ENCODE data around the gene BMP2K. TPM values are rescaled to one million over a fixed set of nuclear protein-coding genes. Genes with fewer than 3 reads are reported as not detected.

The BMP2K gene
- total and polyA plus RNA-seq, 2 of the 8 experiments (the other 6 are each of a cell fraction or from before 2014, with no cell fraction given): 15.6 to 24.1 TPM

GRCh38 chr4:78775303-78776078, 659 bp upstream of the BMP2K start (continued):
- TF ChIP-seq PHF8 (conservative IDR thresholded peaks at IDR 0.05; ENCODE audit: low read depth, low read length) (peak; percentile 97), EGR1 (IDR thresholded peaks at IDR 0.05; ENCODE audit: borderline replicate concordance, low read depth, low read length) (no peak), SP2 (IDR thresholded peaks at IDR 0.05; ENCODE audit: low read length) (no peak), SIX5 (IDR thresholded peaks at IDR 0.05; ENCODE audit: low read depth, low read length) (no peak), SAP30 (IDR thresholded peaks at IDR 0.05; ENCODE audit: insufficient read depth, insufficient replicate concordance, low read length) (no peak), RXRA (IDR thresholded peaks at IDR 0.05; ENCODE audit: insufficient read depth, low read depth, low read length) (no peak), BRCA1 (IDR thresholded peaks at IDR 0.05; ENCODE audit: low read depth, low read length) (no peak), CTCF (IDR thresholded peaks at IDR 0.05; ENCODE audit: control extremely low read depth in 1 of 3, insufficient read depth in 1 of 3, low read depth in 1 of 3, low read length in 3 of 3) (no peak), CHD1 (IDR thresholded peaks at IDR 0.05; ENCODE audit: low read depth, low read length) (no peak), TCF12 (IDR thresholded peaks at IDR 0.05; ENCODE audit: low read depth, low read length) (no peak), BACH1 (IDR thresholded peaks at IDR 0.05; ENCODE audit: low read length) (no peak), BCL11A (IDR thresholded peaks at IDR 0.05; ENCODE audit: low read depth in 2 of 2, low read length in 2 of 2) (no peak), FOSL1 (IDR thresholded peaks at IDR 0.05; ENCODE audit: insufficient read depth, low read depth, low read length) (no peak), RAD21 (IDR thresholded peaks at IDR 0.05 in 1 of 2, conservative IDR thresholded peaks at IDR 0.05 in 1 of 2; ENCODE audit: low read depth in 2 of 2, low read length in 2 of 2) (no peak), RBBP5 (IDR thresholded peaks at IDR 0.05; ENCODE audit: borderline replicate concordance, low read depth, low read length) (peak; percentile 67; the same call in 1 of the 2 replicates), SIN3A (conservative IDR thresholded peaks at IDR 0.05 in 1 of 2, IDR thresholded peaks at IDR 0.05 in 1 of 2; ENCODE audit: low read depth in 1 of 2, low read length in 2 of 2) (peak in 1 of 2 experiments; percentile 45; a peak in 1 of 4 replicates), TEAD4 (IDR thresholded peaks at IDR 0.05; ENCODE audit: low read depth, low read length) (no peak), JUND (IDR thresholded peaks at IDR 0.05; ENCODE audit: low read length) (no peak)
